HG03196 (cell line): ENCODE data around the gene NEU2.
"Not testable (repeated sequence)": the region's sequence is repeated elsewhere in the genome, so short reads cannot be mapped to it uniquely, and the experiment has no call there.

ENCODE experiments used
- ATAC-seq: cut with Tn5 transposase; IDR thresholded peaks from one replicate; pipeline ENCODE4 v1.9.1; 2021; ENCODE audit not compliant: unreplicated experiment

The NEU2 gene

DNA sequence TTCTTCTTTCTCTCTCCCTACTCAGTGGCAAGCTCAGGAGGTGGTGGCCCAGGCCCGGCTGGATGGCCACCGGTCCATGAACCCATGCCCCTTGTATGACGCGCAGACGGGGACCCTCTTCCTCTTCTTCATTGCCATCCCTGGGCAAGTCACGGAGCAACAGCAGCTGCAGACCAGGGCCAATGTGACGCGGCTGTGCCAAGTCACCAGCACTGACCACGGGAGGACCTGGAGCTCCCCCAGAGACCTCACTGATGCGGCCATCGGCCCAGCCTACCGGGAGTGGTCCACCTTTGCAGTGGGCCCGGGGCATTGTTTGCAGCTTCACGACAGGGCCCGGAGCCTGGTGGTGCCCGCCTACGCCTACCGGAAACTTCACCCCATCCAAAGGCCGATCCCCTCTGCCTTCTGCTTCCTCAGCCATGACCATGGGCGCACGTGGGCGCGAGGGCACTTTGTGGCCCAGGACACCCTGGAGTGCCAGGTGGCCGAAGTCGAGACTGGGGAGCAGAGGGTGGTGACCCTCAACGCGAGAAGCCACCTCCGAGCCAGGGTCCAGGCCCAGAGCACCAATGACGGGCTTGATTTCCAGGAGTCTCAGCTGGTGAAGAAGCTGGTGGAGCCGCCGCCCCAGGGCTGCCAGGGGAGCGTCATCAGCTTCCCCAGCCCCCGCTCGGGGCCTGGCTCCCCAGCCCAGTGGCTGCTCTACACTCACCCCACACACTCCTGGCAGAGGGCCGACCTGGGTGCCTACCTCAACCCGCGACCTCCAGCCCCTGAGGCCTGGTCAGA is 1.8 kb downstream of the NEU2 start:
- no peak for ATAC-seq

DNA sequence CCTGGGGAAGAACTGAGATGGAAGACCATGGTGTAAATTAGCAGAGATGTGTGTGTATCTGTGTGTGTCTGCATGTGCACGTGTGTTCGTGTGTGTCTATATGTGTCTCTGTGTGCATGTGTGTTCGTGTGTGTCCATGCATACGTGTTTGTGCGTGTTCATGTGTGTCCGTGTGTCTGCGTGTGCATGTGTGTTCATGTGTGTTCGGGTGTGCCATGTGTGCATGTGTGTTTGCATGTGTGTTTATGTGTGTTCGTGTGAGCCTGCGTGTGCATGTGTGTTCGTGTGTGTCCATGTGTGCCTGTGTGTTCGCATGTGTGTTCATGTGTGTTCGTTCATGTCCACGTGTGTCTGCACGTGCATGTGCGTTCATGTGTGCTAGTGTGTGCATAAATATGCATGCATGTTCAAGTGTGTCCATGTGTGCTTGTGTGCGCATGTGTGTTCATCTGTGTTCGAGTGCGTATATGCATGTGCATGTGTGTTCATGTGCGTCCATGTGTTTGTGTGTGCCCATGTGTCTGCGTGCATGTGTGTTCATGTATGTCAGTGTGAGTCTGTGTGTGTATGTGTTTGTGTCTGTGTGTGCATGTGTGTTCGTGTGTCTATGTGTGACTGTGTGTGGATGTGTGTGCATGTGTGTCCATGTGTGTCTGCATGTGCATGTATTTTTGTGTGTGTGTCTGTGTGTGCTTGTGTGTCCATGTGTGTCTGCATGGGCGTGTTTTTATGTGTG is 3.1 kb downstream of the NEU2 start:
- no peak for ATAC-seq

DNA sequence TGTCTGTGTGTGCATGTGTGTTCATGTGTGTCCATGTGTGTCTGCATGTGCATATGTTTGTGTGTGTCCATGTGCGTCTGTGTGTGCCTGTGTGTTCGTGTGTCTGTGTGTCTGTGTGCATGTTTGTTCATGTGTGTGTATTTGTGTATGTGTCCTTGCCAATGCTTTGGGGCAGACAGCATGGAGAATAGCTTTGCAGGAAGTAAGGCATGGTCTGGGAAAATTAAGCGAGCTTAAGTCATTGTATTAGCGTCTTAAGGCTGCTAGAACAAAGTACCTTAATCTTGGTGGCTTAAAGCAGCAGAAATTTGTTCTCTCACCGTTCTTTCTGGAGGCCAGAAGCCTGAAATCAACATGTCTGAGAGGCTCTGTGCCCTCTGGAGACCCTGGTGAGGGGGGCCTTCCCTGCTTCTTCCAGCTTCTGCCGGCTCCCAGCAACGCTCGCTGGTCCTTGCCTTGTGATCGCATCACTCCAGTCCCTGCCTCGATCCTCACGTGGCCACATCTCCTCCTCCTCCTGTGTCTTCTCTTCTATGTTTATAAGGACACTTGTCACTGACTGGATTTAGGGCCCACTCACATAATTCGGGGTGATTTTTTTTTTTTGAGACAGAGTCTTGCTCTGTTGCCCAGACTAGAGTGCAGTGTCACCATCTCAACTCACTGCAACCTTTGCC is 3.8 kb downstream of the NEU2 start:
- no peak for ATAC-seq

DNA sequence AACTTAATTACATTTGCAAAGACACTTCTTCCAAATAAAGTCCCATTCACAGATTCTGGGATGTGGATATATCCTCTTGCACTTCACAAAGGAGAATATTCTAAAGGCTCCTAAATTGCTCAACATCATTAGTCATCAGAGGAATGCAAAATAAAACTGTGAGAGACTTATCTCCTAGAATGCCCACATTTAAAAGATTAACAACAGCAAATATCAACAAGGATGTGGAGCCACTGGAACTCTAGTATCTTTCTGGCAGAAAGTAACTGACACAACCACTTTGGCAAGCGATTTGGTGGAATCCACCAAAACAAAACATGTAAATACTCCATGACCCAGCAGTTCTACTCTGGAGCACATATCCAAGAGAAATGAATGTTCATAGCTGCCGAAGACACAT is 4.6 kb downstream of the NEU2 start:
- no peak for ATAC-seq

DNA sequence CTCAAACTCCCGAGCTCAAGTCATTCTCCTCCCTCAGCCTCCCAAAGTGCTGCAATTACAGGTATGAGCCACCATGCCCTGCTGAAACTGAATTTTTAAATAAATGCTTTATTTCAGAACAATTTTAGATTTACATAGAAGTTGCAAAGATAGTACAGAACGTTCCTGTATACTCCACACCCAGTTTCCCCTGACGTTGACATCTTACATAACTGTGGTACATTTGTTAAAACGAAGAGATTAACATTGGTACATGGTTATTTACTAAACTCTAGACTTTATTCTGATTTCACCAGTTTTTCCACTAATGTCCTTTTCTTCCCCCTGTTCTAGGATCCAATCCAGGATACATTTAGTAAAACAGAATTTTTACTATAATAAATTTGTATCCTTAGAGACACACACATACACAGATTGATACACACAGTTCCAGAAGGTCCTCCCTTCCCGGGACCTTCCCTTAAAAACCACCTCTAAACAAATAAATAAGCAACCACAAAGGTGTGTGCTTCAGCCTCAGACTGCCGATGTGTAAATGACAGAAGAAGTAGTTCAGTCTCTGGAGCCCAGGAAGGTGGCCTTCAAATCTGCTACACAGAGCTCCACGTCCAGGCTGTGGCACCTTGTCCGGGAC is 6.9 kb downstream of the NEU2 start:
- ATAC-seq = no peak

DNA sequence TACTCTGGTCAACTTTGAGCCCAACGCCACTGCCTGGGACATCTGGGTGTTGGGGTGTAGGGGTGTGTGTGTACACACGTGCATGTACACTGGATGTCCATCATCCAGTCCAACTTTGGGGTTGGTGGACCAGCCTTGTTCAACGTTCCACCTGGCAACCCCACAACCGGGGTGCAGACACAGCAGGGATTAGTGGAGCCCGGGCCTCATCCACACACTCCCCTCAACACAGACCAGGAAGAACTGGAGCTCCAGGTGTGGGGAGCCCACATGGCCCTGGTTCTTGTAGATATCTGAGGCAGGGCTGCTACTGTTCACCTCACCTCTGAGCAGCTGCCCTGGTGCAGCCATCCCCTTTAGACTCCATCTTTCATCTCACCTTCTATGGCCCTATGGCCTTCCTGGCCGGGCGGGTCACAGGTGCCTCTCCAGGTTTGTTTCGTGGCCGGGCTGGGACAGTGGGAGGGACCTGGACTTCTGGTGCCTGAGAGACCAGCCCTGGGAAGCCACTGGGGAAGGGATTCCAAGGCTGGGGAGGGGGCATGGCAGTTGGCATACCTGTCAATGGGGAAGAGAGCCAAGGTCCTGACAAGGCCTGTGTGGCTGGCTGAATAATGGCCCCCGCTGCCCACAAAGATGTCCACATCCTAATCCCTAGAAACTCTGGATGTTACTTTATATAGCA is 7.5 kb downstream of the NEU2 start:
- ATAC-seq = no peak

DNA sequence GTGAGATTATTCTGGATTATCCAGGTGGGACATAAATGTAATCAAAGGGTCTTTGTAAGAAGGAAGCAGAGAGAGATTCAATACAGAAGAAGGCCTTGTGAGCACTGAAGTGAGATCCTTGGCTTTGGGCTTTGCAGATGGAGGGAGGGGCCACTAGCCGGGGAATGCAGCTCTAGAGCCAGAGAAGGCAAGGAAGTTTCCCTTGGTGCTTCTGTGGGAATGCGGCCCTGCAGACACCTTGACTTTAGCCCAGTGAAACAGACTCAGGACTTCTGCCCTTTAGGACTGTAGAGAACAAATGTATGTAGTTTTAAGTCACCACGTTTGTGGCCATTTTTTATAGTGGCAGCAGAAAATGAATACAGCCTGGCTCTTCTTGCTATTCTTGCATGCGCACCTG is 8.1 kb downstream of the NEU2 start:
- ATAC-seq = no peak

DNA sequence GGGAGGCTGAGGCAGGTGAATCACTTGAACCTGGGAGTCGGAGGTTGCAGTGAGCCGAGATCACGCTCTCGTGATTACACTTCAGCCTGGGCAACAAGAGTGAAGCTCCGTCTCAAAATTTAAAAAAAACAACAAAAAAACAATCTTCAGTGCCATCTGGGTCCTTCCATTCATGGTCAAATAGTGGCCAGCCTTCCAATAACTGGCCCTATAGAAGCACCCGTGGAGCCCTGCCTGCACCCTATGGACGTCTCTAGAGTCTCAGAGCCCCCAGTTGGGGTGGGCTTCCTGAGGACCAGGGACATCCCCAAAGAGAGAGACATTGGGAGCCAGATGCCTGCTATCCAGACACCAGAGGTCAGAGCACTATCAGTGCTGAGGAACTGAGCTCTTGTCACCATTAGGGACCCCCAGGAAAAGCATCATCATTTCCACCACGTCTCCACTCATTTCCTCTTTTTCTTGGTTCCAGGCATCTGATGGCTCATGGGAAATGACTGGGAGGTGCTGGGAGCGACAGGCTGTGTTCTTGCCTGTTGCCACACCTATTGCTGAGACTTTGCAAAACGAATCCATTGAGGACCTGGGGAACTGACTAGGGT is 9.4 kb downstream of the NEU2 start:
- no peak for ATAC-seq

DNA sequence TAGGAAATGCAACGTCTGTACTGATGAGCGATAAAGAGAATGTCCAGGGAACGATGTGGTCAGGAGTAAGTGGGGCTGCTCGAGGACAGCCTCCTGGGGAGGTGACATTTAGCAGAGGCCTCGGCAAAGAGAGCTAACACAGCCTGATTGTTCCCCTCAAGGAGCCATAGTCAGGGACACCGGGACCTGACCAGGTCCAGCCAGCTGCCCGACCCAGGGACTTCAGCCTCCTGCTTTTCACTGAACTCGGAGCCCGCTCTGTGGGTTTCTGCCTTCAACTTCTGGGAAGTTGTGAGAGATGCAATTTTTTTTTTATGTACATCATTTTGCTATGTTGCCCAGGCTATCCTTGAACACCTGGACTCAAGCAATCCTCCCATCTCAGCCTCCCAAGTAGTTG is 10.1 kb downstream of the NEU2 start:
- no peak for ATAC-seq

DNA sequence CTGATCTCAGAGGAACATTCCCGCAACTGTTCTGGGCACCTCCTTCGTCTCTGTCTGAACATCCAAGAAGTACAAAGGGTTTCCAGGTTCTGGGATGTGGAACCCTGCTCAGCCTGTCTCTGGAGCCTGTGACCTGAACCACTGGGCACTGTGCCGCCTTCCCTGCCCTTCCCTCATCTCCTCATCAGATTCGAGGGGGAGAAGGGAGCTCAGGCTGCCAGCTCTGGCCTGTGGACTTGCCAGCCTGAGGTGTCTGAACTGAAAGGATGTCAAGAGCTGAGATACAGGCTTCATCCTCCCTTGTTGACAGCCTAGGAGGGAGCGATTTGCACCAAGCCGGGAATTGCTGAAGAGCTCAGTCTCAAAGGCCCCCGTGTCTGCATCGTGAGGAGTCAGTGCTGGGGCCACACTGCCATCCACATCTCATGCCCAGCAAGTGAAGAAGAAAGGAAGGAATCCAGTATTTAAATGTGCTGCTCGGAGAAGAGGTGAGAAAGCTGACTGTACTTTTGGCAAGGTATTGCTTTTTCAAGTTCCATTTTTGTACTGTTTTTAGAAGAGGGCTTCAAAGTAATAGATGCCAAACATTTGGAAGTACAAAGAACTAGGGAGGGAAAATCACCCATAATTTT is 12.6 kb downstream of the NEU2 start:
- no peak for ATAC-seq

DNA sequence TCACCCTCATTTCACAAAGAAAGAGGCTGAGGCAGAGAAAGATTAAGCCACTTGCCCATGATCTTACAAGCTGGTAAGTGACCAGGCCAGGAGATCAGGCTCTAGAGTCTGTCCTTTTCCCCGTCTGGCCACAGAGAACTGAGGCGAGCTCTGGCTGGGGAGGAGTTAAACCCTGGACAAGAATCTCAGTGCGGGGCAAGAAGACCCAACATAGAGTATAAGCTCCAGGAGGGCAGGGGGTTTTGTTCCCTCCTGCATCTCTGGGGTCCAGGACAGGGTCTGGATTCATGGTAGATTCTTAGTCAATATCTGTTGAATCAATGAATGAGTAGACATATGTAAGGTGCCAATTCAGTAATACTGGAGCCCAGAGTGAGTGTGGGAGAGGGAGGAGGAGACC is 14.7 kb downstream of the NEU2 start:
- ATAC-seq = no peak

DNA sequence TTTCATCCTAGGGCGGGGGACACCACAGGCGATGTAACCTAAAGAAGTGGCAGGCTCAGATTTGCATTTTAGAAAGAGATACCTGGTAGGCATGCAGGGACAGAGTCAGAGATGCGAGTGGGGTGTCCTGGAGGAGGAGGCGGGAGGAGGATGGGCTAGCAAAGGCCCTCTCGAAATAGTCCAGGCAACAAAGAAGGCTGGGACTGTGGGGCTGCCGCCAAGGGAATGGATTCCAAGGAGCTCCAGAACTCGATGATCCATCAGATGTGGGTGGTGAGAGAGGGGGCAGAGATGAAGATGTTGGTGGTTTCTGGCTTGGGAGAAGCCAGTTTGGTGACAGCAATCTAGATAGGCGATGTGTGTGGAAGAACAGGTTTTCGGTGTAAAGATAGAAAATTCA is 15.2 kb downstream of the NEU2 start:
- ATAC-seq = no peak

DNA sequence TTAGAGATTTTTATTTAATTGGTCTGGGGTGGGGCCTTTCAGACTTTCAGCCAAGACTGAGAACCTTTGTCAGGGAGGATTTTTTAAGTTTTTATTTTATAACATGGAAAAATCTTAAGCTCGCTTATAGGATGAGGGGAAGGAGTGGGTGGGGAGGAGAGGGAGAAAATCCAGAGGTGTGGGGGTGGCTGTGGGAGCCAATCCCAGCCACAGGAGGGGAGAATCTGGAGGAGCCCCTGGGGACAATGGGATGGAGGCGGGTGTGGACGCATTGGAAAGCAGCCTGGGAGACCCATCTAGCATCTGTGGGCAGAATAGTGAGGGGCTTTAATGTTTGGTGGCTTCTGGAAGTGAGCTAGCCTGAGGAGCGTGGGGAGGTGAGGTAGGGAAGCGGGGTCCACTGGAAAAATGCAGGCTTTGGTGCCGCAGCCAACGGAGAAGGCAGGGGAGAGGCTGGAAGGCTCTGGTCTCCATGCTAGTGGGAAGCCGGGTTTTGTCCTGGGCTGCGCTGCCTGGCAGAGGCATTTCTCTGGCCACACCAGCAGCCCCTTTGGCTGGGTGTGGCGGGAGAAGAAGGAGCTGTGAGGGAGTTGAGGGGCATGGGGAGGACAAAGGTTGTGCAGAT is 16.2 kb downstream of the NEU2 start:
- ATAC-seq = no peak

DNA sequence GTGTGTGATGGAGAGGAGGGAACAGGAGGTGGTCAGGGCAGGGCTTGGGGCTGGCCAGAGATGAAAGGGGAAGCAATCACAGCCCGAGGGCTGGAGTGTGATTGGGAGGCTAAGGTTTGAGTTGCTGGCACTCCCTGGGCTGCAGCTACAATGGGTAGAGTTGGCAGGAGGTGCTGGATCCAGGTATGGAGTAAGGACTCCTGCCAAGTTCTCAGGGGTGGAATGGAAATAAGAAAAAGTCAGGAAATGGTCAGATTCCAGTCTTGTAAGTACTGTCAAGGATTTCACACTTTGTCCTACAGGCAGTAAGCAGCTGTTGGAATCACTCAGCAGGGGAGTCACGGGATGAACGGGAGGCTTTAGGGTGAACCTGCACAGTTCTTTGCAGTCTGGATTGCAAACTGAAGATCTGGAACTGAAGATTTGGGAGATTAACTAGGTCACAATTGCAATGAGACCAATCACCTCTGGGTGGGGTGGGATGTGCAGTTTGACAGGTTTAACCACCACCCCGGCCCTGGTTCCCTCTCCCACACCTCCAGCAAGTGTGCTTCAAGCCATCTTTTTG is 16.8 kb downstream of the NEU2 start:
- no peak for ATAC-seq

DNA sequence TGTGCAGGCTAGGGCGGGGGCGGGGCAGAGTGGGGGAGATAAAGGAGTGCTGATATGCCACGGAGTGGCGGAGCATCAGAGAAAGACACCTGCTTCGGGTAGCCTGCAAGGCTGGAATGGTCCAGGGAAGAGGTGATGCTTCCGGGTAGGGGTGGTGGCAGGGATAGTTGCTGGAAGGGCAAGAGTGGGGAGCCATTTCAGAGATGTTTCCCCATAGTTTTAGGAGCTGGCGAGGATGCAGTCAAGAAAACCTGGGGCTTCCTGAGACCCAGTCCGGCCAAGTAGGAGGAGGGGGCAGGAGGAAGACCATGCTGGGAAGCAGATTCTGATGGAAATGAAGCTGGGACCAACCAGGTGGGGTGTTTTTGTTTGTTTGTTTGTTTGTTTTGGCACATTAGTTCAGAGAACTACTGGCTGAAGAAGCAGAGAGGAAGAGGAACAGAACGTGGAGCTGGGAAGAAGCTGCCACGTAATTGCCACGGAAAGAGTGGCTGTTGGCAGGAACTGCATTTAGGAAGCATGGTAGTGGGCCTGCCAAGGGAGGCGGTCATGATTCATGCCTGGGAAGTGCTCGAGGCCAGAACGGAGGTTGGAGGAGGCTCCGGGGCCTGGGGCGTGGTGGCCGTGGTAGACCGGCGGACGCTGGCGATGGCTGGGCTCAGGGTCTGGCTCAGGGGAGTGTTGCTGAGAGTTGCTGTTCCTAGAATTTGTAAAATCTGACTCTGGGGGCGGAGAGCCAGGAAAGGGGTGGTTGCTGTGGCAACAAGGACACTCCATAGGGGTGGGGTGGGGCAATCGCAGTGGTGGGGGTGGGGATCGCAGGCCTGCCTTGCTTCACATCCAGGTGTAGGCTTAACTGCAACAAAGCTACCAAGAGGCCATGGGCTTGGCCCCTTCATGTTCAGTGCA is 19.0 kb downstream of the NEU2 start:
- no peak for ATAC-seq

DNA sequence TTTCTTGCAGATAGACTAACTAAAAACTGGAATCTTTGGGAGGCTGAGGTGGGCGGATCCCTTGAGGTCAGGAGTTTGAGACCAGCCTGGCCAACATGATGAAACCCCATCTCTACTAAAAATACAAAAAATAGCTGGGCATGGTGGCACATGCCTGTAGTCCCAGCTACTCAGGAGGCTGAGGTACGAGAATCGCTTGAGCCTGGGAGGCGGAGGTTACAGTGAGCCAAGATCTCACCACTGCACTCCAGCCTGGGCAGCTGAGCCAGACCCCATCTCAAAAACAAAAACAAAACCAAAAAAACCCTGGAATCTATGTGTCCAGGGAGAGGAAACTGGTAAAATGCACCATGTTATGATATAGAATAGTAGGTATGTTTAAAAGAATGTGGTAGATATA is 20.0 kb downstream of the NEU2 start:
- not testable (repeated sequence) for ATAC-seq

DNA sequence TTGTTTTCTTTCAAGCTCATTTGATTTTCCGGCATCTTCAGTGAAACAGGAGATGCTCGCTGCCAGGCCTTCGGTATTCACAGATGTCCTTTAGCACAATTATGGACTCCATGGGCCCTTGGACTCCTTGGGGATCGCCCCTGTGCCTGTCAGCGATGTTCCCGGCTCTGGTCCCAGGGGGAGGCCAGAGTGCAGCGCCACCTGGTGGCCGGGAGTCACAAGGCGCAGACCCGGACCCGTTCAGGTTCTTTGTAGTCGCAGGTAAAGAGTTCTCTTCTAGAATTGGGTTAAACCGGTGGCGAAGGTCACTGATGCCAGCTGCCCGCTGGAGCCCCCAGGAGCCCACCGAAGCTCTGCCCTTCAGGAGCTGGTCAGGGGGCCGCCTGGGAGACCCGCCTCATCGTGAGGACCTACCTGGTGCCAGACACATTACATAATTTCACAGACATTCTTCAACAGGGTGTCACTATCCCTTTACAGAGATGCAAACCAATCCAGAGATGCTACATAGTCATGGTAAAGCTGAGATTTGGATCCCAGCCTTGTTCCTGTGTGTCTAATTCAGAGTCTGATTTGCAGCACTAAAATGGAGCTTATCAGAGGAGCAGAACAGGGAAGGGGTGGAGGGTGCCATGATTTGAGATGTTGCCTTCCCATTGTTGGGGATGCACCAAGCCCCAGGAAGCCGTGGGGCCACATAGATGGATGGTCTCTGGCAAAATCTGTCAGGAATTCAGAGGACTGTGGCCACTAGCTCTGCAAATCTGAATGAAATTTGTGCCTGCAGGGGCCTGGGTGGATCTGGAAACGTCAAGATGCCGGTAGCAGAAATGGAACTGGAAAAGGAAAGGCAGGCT is 21.7 kb downstream of the NEU2 start:
- ATAC-seq = no peak
